HG03103 (cell line): ENCODE results near the gene SBSN.

Experiments
- ATAC-seq: cut with Tn5 transposase; IDR thresholded peaks from one replicate; pipeline ENCODE4 v1.9.1; 2021; ENCODE audit warnings: low read depth; ENCODE audit not compliant: unreplicated experiment

Gene SBSN

GRCh38 chr19:35509861-35510625 is 18.1 kb downstream of the SBSN start:
- ATAC-seq = no peak

- ATAC-seq = no peak
Observed at GRCh38 chr19:35509018-35509652, 19.0 kb downstream of the SBSN start.

- no peak for ATAC-seq
Observed at GRCh38 chr19:35508129-35508528, 20.0 kb downstream of the SBSN start.

GRCh38 chr19:35507561-35507960 is 20.6 kb downstream of the SBSN start:
- no peak for ATAC-seq

- ATAC-seq = no peak
Observed at GRCh38 chr19:35506011-35506410, 22.1 kb downstream of the SBSN start.

- no peak for ATAC-seq
Observed at GRCh38 chr19:35502751-35503150, 25.4 kb downstream of the SBSN start.

- ATAC-seq = no peak
Observed at GRCh38 chr19:35501684-35502083, 26.4 kb downstream of the SBSN start.

- no peak for ATAC-seq
Observed at GRCh38 chr19:35500611-35501010, 27.5 kb downstream of the SBSN start.

GRCh38 chr19:35498984-35499527 is 29.1 kb downstream of the SBSN start:
- ATAC-seq = no peak

- ATAC-seq = no peak
Observed at GRCh38 chr19:35498220-35498619, 29.9 kb downstream of the SBSN start.

- ATAC-seq = no peak
Observed at GRCh38 chr19:35497406-35497805, 30.7 kb downstream of the SBSN start.

- ATAC-seq = no peak
Observed at GRCh38 chr19:35495107-35496064, 32.7 kb downstream of the SBSN start.

- ATAC-seq = no peak
Observed at GRCh38 chr19:35493971-35494370, 34.1 kb downstream of the SBSN start.

- ATAC-seq = no peak
Observed at GRCh38 chr19:35491836-35492360, 36.2 kb downstream of the SBSN start.

GRCh38 chr19:35490364-35490763 is 37.7 kb downstream of the SBSN start, which contains the start of gene KRTDAP:
Gene KRTDAP, minus strand, starts transcription at chr19:35490464. Its CDS starts 22 bp downstream, at chr19:35490442.
- ATAC-seq = no peak

- ATAC-seq = no peak
Observed at GRCh38 chr19:35488677-35489076, 39.4 kb downstream of the SBSN start.

- no peak for ATAC-seq
Observed at GRCh38 chr19:35487656-35488182, 40.4 kb downstream of the SBSN start.

GRCh38 chr19:35486268-35486708 is 41.8 kb downstream of the SBSN start:
- no peak for ATAC-seq

GRCh38 chr19:35484252-35485036 is 43.7 kb downstream of the SBSN start:
- ATAC-seq = no peak
